NCI-H2196 (cell line): Measurements from ENCODE around the gene STK24.
"Not testable (repeated sequence)": the region's sequence is repeated elsewhere in the genome, so short reads cannot be mapped to it uniquely, and the experiment has no call there.

Experiments used
- DNase-seq: peaks from one replicate; lab custom pipeline; 2025; ENCODE audit not compliant: unreplicated experiment; lab: John Stamatoyannopoulos, UW

STK24 gene

DNA sequence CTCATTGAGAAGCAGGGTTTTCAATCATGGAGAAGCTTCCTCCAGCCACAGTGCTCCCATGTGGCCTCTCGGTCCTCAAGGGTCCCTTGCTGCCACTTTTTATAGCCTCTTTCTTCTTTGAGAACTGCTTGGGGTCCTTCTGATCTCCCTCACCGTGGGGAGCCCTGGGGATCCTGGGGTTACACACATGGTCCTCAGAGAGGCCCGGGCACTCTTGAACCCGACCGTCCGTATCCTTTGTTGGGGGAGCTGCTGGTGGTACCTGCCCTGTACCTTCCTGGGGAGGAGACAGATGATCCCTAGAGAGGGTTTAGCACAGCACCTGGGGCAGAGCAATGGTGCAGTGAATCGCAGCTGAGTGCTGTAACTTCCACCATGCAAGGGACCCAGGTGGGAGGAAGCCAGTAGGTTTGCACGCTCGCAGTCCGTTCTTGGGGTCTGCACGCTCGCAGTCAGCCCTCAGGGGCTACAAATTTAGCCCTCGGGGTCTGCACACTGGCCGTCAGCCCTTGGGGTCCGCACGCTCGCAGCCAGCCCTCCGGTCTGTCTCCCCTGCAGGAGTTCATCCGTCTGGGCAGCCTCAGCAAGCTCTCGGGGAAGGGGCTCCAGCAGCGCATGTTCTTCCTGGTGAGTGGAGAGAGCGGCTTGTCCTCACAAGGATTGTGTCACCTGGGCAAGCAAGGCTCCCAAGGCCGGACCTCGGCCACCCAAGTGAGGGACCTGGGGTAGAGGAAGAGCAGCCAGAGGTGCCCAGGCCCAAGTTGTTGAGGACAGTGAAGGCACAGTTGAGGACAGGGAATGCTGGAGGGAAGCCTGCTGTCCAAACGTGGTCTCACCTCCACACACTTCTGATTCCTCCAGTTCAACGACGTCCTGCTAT lies 138.4 kb downstream of the STK24 start:
- no peak for DNase-seq

DNA sequence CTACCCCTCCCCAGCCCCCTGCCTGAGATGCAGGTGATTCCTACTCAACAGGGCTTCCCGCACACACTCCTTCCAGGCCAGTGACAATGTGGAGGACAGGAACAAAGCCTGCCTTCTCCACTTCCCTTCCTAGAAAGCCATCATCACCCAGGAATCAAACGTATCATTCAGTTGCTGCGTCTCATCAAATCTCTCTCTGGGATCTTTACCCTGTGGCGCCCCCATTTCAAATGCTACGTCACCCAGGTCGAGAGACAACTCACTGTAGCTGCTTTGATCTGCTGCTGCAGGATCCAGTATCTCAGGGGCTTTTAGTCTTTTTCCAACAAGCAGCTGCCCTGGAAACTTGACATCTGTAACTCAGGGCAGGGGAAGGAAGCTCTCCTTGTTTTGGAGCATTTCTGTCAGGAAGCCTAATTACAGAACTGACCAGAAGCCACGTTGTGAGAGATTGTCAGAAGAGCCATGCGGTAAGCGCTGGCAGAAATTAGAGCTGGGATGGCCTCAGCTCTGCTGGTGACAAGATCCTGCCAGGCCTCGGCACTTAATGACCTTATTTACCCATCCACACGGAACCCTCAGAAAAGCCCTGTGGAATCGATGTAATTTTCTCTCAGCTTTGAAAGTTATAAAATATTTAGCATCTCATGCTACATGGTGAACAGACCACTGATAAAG lies 140.5 kb downstream of the STK24 start:
- DNase-seq = no peak

DNA sequence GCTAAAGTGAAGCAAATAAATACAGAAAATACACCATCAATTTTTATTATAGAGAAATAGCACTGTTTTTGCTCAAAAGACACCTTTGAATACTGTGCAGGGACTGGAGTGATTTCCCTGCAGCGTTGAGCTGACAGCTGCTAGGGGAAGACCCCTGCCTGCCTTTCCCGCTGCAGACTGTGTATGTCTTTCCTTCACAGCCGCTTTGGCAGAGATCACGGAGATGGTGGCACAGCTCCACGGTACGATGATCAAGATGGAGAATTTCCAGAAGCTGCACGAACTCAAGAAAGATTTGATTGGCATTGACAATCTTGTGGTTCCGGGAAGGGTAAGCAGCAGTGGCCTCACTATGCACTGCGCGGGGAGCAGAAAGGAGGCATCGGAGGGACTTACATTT lies 141.5 kb downstream of the STK24 start:
- no peak for DNase-seq

DNA sequence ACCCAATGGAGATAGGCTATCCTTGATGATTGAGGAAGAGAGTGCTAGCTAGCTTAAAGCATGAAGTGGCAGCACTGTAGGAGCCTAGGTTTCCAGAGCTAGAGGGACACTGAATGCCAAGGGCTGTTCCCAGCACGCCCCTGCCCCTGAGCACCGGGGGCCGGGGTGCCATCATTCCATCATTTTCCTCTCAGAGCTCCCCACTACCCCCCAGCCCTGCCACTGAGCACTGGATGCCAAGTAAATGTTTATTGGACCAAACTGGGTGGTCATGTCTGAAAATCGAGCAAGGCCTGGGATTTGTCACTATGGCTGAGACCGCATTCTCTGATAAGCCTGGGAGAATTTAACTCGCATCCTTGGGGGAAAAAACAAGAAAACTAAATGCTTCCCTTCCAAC lies 142.8 kb downstream of the STK24 start:
- DNase-seq = no peak

DNA sequence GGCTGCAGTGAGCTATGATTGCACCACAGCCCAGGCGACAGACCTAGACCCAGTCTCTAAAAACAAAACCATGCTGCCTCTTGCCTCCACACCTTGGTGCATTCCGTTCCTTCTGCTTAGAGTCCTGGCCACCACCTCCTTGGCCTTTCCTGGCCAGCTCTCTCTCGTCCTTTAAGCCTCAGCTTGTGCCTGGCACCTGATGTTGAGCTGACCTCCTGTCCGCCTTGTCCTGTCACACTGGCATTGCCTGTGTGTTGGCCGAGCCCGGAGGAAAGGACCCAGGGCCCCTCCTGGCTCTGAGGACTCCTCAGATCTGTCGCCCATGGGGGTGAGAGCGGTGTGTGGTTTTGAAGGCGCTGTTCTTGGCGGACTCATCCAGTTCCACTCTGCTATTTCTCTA lies 143.3 kb downstream of the STK24 start:
- DNase-seq = no peak

DNA sequence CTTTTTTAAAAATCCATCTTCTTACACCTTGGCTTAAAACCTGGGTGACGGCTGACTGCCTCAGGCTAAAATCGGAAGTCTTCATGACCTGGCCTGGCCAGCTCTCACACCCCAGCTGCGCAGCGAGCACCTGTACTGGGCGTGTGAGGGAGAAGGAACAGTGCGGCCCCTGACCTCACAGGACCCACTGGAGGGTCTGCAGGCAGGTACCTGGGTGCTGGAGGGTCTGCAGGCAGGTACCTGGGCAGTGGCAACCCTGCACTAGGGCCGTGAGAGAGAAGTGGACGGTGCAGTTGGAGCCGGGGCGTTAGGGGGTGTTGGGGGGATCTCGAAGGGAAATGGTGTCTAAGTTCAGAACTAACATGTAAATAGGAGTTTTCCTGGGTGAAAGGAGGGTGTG lies 144.3 kb downstream of the STK24 start:
- no peak for DNase-seq

DNA sequence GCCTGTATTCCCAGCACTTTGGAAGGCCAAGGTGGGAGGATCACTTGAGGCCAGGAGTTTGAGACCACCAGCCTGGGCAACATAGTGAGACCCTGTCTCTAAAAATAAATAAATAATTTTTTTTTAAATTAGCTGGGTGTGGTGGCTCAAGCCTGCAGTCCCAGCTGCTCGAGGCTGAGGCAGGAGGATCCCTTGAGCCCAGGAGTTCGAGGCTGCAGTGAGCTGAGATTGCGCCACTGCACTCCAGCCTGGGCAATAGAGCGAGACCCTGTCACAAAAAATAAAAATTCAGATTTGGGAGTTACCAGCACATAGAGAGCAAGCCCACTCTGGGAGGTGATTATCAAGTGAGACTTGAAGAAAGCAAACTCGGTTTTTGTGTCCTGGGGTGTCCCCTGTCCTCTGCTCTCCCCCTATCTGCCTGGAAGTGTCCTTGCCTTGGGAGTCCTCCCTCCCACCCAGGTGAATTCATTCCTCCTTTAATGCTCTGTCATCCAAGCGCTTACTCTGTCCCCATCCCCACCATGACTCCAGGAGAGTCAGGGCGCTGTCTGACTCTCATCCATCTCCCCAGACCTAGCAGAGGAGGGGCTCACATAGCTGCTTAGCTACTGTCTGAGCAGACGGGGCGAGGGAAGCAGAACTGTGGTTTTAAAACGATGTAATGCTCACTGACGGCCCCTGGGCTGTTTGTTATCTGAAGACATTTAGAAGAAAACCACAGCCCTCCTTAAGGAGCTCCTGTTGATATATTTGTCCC lies 146.8 kb downstream of the STK24 start:
- DNase-seq = no peak

DNA sequence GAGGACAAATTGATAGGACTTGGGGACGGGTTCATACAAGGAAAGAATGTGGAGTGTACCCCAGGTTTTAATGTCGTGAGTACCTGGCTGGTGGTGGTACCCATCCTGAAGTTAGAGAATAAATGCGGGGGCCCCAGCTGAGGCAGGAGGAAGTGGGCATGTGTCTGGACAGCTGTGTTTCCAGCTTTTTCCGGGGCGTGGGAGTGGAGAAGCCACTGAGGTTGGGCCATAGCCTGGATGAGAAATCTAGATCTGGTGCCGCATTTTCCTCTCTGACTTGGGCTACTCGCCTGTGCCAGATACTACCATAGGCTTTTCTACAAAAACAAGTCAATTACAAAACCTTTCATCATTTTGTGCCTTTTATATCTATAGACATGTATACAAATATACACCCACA lies 147.4 kb downstream of the STK24 start:
- no peak for DNase-seq

DNA sequence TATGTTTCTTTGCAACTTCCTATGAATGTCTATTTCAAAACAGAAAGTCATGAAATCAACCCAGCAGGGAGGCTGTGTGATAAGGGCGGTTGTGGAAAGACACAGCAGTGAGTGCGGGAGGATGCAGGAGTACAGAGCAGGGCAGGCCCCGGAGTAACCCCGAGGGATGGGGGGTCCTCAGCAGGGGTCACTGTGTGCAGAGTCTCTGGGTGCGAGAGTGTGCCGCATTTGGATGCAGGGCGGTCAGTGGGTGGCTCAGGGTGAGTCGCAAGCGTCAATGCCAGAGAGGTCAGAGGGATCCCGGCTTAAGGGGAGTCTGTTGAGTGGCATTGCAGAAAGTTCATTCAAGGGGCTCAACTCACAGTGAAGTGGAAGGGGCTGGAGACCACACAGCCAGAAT lies 147.8 kb downstream of the STK24 start:
- no peak for DNase-seq

DNA sequence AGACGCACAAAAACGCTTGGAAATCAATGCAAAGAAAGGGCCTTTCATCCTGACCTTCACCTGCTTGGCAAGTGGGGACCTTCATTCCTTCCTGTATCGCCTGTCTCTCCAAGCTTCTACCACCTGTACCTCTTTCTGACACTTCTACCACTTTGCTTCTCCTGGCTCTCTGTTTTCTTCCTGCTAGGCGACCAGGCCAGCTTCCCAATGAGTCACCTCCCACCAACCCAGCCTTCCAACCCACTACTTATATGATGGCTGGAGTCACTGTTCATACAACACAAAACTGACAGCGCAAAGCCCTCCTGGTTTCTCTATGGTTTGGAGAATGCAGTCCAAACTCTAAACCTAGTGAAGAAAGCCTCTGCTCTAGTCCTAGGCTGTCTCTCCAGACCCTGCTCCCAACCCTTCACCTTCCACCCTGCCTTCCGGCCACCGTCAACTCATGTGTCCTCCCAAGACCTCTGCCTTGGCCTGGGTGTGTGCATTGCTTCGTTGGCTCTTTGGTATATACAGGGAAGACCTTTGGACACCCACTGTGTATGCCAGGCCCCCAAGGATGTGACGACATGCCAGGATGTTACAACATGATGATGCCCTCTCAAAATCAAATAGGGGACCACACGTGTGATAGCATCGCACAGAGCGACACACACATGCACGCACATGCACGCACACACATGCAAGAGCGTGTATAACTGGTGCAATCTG lies 148.5 kb downstream of the STK24 start:
- no peak for DNase-seq

DNA sequence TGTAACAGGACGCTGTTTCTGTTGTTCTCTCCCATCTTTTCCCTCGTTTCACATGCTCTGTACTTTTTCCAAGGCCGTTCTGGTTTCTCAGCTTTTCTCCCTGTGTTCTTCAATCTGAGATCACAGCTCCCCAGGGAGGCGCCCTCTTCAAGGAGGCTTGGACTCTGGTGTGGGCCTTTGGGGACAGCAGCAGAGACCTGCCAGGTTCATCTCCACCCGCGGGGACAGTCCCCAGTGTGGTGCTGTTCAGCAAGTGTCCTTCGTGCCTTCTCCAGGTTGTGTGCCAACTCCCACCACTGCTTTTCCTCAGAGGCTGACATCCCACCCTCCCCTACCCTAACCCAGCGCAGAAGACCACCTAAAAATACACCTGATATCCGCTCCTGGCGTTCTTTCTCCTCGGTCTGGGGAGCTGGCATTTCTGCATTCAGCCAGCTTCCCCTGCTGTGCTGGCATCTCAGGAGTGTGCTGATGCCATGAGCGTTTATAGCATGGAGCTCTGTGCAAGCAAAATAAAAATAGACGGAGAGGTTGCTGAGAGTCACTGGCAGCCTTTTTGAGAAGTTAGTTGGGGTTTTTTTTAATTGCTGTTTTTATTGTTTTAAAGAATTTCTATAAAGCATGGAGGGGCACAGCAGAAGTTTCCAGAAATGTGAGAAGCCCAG lies 149.4 kb downstream of the STK24 start:
- DNase-seq = no peak

DNA sequence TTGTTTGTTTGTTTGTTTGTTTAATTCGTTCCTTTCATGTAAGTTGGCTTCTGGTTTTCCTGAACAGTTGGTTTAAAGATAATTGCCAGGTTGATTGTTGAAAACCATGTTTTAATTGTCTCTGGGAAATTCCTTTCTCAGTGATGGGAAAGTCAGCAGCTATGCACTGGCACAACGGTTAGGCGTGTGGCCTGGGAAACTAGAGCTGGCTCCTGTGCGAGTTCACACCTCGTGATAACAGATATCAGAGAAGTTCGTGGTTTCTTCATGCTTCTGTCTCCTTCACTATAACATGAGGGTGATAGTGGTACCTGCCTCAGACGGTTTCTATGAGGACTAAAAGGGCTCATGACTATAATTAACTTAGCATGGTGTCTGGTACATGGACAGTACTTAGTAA lies 153.5 kb downstream of the STK24 start:
- no peak for DNase-seq

DNA sequence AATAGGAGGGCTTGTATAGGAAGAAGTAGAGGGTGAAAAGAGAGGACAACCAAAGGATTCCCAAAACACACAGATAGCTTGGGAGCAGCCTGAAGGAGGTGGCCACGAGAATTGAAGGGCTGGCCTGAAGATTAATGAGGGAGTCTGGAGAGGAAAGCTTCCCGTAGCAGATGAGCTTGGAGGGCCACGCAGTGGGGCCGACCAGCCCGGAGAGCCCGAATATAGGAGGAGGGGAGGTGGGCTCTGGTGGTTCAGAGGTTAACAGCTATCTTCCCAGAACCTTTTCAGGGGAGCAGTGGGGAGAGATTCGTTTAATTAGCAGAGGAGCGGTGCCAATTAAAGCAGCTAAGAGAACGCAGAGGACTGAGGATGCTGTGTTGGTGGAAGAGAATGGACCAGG lies 154.9 kb downstream of the STK24 start:
- no peak for DNase-seq

DNA sequence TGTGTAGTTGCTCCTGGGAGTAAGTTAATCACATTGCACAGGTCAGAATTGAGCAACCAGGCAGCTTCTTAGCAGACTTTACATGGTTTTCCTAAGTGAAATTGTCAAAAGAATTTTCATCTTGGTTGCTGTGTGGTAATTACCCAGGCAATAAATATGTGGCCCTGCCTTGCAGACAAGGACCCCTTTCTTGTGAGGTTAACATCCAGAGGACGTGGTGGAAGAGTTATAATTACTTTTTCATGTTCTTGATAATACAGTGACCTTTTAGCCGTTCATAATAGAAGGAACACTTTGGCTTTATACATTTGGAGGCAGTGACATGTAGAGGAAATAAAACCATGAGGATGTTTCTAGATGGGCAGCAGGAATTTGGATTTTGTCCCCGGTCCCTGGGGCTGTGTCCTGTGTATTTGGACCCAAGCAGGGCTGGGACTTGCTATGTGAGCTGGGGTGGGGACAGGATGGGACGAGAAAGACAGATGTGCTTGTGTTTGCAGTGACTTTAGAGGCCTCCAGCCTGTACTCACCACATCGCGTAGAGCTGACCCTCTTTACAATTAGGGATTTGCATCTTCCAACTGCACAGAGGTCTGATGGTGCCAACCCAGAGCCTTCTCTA lies 156.2 kb downstream of the STK24 start:
- no peak for DNase-seq

DNA sequence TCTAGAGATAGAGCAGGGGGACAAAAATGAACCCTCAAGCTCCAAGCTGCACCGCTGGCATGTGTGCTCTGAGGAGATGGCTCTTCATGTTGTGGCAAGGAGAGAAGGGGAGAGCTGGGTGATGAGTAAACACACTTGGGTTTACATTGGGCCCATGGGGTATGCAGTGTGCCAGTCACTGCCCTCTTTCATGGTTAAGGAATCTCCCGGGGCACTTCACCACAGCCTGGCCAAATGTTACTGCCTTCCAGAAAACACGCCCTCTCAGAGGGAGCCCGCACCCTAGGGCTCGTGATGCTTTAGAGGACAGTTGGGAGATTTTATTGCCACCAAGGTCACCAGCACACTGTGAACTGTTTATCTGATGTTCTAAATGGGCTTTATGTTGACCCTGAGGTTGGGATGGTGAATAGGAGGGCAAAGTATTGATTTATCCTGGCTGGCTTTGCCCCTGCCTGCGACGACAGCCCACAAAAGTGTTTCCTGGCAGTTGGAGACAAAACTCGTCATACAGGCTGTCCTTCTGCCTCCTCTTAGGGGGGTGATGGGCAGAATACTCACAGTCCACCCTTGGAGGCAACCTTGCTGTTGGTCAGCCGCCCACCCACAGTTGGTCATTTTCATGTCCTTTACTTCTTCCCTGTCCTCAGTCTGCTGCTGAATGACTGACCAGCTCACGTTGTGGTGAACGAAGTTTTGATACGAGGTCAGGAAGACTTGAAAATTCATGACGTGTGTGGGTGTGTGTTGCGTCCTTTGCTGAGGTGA lies 156.9 kb downstream of the STK24 start:
- no peak for DNase-seq

DNA sequence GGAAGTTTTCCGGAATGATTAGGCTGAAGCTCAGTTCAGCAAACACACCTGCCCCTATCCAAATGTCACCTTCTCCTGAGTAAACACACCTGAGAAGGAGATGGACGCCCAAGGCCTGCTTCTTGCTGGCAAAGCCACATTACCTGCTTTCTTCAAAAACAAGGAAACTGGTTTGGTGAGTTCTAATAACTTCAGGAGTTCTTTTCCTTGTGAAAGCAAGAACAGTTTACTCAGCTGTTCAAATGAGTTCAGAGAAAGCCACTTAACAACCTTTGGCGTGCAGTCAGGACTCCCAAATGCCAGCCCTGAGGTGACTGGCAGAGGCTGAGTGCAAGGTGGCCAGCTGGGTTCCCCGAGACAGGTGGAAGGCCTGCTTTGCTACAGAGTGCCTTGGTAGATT lies 160.5 kb downstream of the STK24 start:
- peak; percentile 66 for DNase-seq

DNA sequence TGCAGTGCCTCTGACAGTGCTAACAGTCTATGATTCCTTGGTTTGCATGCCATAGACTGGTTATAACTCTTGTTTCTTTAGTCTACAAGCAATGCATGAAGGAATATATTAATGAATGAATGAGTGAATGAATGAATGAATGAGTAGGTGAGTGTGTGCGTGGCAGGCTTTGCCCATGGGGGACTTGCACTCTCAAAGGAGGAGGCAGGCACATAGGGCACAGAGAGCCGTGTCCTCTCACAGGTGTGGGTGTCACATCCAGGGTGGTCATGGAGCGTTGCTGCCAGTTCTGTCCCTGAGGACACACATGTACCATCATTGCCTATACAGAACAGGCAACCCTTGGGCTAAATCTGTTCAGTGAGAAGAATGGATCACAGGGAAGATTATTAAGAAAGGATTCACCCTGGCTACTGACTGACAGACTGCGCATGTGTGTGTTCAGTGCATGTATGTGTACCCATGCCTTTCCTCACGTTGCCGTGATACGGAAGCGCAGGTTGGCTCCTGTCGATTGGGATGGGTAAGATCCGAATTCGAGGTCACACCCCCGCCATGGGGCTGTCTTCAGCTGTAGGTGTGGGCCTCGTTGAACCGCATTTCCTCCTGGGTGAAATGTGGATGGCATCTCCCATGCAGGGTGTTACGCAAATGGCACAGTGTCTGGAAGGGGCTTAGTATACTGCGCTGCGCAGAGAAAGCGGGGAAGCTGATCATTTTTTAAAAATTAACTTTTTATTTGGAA lies 161.4 kb downstream of the STK24 start:
- no peak for DNase-seq

DNA sequence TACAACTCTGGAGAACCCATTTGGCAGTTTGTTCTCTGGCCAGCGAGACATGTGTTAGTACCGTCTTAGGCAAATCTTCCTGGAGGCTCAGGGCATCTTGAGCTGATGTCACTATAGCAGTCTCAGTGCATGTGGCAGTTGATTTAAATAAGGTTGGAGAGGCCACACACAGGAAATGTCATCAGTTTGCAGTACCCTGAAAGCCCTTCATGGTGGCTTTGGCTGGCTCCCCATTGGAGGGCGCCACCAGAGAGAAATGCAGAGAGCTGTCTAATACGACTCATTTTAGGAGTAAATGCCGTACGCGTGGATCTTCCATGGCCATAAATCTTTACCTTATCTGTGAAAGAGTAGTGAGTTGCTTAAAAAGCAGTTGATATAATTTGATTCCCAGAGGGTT lies 163.1 kb downstream of the STK24 start:
- DNase-seq = no peak

DNA sequence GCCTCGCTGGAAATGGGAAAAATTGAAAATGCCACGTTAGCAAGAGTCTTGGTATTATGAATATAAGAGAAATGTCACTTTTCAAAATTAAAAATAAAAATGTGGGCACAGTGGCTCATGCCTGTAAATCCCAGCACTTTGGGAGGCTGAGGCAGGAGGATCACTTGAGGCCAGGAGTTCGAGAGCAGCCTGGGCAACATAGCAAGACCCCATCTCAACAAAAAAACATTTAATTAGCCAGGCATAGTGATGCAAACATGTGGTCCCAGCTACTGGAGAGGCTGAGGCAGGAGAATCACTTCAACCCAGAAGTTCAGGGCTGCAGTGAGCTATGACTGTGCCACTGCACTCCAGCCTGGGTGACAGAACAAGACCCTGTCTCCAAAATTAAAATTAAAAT lies 163.6 kb downstream of the STK24 start:
- not testable (repeated sequence) for DNase-seq
